ENCODE data around the gene RAB9B. TPM values are rescaled to one million over a fixed set of nuclear protein-coding genes. Genes with fewer than 3 reads are reported as not detected.

The RAB9B gene
- polyA plus RNA-seq, 1 donor from 2014 or later: 50.6 TPM

DNA sequence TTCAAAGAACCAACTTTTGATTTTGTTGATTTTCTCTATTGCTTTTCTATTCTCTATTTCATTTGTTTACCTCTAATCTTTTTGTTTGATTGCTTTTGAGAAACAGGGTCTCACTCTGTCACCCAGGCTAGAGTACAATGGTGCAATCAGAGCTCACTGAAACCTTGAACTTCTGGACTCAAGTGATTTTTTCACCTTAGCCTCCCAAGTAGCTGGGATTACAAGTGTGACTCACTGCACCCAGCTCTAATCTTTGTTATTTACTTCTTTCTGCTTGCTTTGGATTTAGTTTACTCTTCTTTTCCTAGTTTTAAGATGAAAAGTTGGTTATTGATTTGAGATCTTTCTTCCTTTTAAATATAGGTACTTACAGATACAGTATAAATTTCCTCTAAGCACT lies 26.2 kb downstream of the RAB9B start:
- Histone ChIP-seq H3F3A (ENCODE audit: insufficient read depth, low read length, poor library complexity, severe bottlenecking) (no peaks in the 10 kb centered on the region), H3K36me3 (ENCODE audit: insufficient read depth, low read length) (no peaks in the 10 kb centered on the region), H3K79me2 (replicated peaks; ENCODE audit: insufficient read depth, low read length) (no peaks in the 10 kb centered on the region), H3K4me2 (ENCODE audit: low read length) (no peak overlapping the region), H3K9me2 (ENCODE audit: insufficient read depth, low read length) (no peaks in the 10 kb centered on the region), H3K27ac (ENCODE audit: low read length) (no peak overlapping the region), H3K9me3 (ENCODE audit: low read length) (no peaks in the 10 kb centered on the region), H4K20me1 (ENCODE audit: insufficient read depth) (no peaks in the 10 kb centered on the region), H3K9ac (ENCODE audit: low read length) (no peak overlapping the region), H2AFZ (ENCODE audit: low read depth, low read length) (no peak overlapping the region), H3K27me3 (ENCODE audit: insufficient read depth, low read depth, low read length) (no peaks in the 10 kb centered on the region), H3K4me3 (ENCODE audit: low read length) (no peak overlapping the region)
- TF ChIP-seq EZH2 (IDR thresholded peaks at IDR 0.05; ENCODE audit: borderline replicate concordance, insufficient read depth, low read length, poor library complexity, severe bottlenecking): no peak
- TF ChIP-seq TAF1 (IDR thresholded peaks at IDR 0.05; ENCODE audit: low read depth): no peak
- no peak for TF ChIP-seq EP300 (conservative IDR thresholded peaks at IDR 0.05; ENCODE audit: poor library complexity, severe bottlenecking)
- TF ChIP-seq POLR2AphosphoS5 (IDR thresholded peaks at IDR 0.05): no peak
- no peak for TF ChIP-seq SMC3 (conservative IDR thresholded peaks at IDR 0.05; ENCODE audit: poor library complexity)
- TF ChIP-seq MXI1 (conservative IDR thresholded peaks at IDR 0.05; ENCODE audit: poor library complexity, severe bottlenecking): no peak
- no peak for TF ChIP-seq CTCF (IDR thresholded peaks at IDR 0.05; ENCODE audit: poor library complexity, severe bottlenecking)
- TF ChIP-seq REST (IDR thresholded peaks at IDR 0.05; ENCODE audit: borderline replicate concordance): no peak
- TF ChIP-seq RAD21 (conservative IDR thresholded peaks at IDR 0.05): no peak

DNA sequence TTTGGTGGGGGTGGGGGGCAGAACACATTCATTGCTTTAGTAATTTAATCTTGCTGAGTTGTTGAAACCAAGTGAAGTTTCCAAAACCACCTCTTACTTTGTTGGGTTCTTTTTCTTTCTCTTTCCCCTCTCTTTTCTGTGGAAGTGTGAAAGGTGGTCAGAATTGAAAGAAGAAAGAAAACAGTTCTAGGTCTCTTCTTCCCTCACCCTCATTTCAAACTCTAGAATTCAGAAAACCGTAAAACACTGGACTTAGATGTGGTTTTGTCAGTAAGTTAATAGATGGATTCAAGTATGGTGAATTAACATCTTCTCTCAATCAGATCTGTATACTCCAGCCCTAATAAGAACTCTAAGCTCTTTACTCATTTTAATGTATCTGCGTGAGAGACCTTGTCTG lies 31.7 kb downstream of the RAB9B start:
- Histone ChIP-seq H3K27ac (ENCODE audit: low read length) (no peak overlapping the region), H3K9ac (ENCODE audit: low read length) (no peak overlapping the region), H3K9me2 (ENCODE audit: insufficient read depth, low read length) (no peaks in the 10 kb centered on the region), H3K79me2 (replicated peaks; ENCODE audit: insufficient read depth, low read length) (no peaks in the 10 kb centered on the region), H4K20me1 (ENCODE audit: insufficient read depth) (no peaks in the 10 kb centered on the region), H3K36me3 (ENCODE audit: insufficient read depth, low read length) (no peaks in the 10 kb centered on the region), H3K27me3 (ENCODE audit: insufficient read depth, low read depth, low read length) (no peaks in the 10 kb centered on the region), H3F3A (ENCODE audit: insufficient read depth, low read length, poor library complexity, severe bottlenecking) (no peaks in the 10 kb centered on the region), H3K4me3 (ENCODE audit: low read length) (no peak overlapping the region), H3K4me2 (ENCODE audit: low read length) (no peak overlapping the region), H3K9me3 (ENCODE audit: low read length) (no peaks in the 10 kb centered on the region), H2AFZ (ENCODE audit: low read depth, low read length) (no peak overlapping the region)
- TF ChIP-seq EZH2 (IDR thresholded peaks at IDR 0.05; ENCODE audit: borderline replicate concordance, insufficient read depth, low read length, poor library complexity, severe bottlenecking) (no peak), EP300 (conservative IDR thresholded peaks at IDR 0.05; ENCODE audit: poor library complexity, severe bottlenecking) (no peak), POLR2AphosphoS5 (IDR thresholded peaks at IDR 0.05) (no peak), CTCF (IDR thresholded peaks at IDR 0.05; ENCODE audit: poor library complexity, severe bottlenecking) (no peak), MXI1 (conservative IDR thresholded peaks at IDR 0.05; ENCODE audit: poor library complexity, severe bottlenecking) (no peak), RAD21 (conservative IDR thresholded peaks at IDR 0.05) (no peak)
